Neural cell (in vitro differentiated cells): ENCODE results near the gene ADORA2A.

ENCODE experiments used
- CTCF ChIP-seq: fragments of 450-650 bp; IDR thresholded peaks from 2 replicates; pipeline ENCODE4 v1.5.1; 2014; ENCODE audit warnings: antibody characterized with exemption, mild to moderate bottlenecking, moderate library complexity; ENCODE audit not compliant: poor library complexity, severe bottlenecking
- EZH2 ChIP-seq: fragments of 200-600, 300-800 bp; shearing (Covaris generic), sonication (generic); IDR thresholded peaks from 2 replicates; pipeline ENCODE4 v1.6.1; 2014; ENCODE audit warnings: antibody characterized with exemption, low read length, borderline replicate concordance, mild to moderate bottlenecking; ENCODE audit not compliant: insufficient read depth, poor library complexity, severe bottlenecking
- POLR2AphosphoS5 ChIP-seq: IDR thresholded peaks from 2 replicates; pipeline ENCODE4 v1.6.1; 2012
- SMC3 ChIP-seq: fragments of 450-650 bp; conservative IDR thresholded peaks from 2 replicates; pipeline ENCODE4 v1.6.1; 2014; ENCODE audit warnings: antibody characterized with exemption, mild to moderate bottlenecking, moderate library complexity; ENCODE audit not compliant: poor library complexity
- TAF1 ChIP-seq: IDR thresholded peaks from 2 replicates; pipeline ENCODE4 v1.6.1; 2012; ENCODE audit warnings: low read depth

- TF ChIP-seq EZH2, result no peak
- TF ChIP-seq TAF1, result no peak
- TF ChIP-seq CTCF, result no peak
- no peak for TF ChIP-seq SMC3
- no peak for TF ChIP-seq POLR2AphosphoS5
Measured at GRCh38 chr22:24460418-24461089, 33.2 kb downstream of the ADORA2A start.
